Gastroesophageal sphincter (tissue), 3 donors: ENCODE data around the gene TAS1R1.

Experiments
- CTCF ChIP-seq, 4 experiments: fragments of 200-600 bp in 2 of 4; fragments of 450-650 bp in 2 of 4; sonication (generic) in 1 of 4; IDR thresholded peaks; one replicate each; pipeline ENCODE4 v1.5.1; 2017 to 2019; ENCODE audit warnings: antibody characterized with exemption in 4 of 4, mild to moderate bottlenecking in 2 of 4, moderate library complexity in 2 of 4
- EP300 ChIP-seq: sonication (generic); formaldehyde crosslinking; IDR thresholded peaks from one replicate; pipeline ENCODE4 v1.6.1; 2017; ENCODE audit warnings: antibody characterized with exemption, mild to moderate bottlenecking
- POLR2A ChIP-seq, 2 donors: fragments of 450-650 bp; IDR thresholded peaks; one replicate each; pipeline ENCODE4 v1.6.1; 2017; ENCODE audit warnings: antibody characterized with exemption in 2 of 2, mild to moderate bottlenecking in 2 of 2, moderate library complexity in 1 of 2
- POLR2AphosphoS5 ChIP-seq: sonication (generic); formaldehyde crosslinking; IDR thresholded peaks from one replicate; pipeline ENCODE4 v1.6.1; 2017; ENCODE audit warnings: antibody characterized with exemption

DNA sequence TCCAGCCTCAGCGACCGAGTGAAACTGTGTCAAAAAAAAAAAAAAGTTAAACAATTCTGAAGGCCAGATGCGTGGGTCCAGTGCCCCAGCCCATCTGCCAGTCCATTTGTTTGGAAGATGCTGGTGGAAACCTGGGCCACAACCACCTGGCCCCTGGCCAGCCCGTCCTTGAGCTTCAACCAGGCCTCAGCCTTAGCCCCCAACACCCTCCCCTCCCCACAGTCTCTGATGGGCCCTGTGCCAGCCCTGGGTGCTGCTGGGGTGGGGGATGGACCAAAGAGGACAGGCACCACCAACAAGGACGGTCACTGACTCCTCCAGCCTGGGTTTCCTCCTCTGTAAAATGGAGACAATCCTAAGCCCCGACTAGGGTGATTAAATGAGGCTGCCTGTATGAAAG, 44.1 kb upstream of the TAS1R1 start:
- TF ChIP-seq POLR2A (IDR thresholded peaks at IDR 0.05): no peak
- TF ChIP-seq CTCF (IDR thresholded peaks at IDR 0.05): no peak
- no peak for TF ChIP-seq POLR2AphosphoS5
- TF ChIP-seq EP300: no peak
